Sigmoid colon (tissue), 4 donors: ENCODE measurements around the gene MINDY4B.

Source experiments
- EP300 ChIP-seq, 4 donors: sonication (generic); formaldehyde crosslinking; IDR thresholded peaks; one replicate each; pipeline ENCODE4 v1.6.1; 2017; ENCODE audit warnings: antibody characterized with exemption in 4 of 4
- POLR2A ChIP-seq, 2 donors: fragments of 450-650 bp; IDR thresholded peaks; one replicate each; pipeline ENCODE4 v1.6.1; 2016; ENCODE audit warnings: antibody characterized with exemption in 2 of 2, mild to moderate bottlenecking in 2 of 2, moderate library complexity in 2 of 2
- POLR2AphosphoS5 ChIP-seq, 4 donors: sonication (generic); formaldehyde crosslinking; IDR thresholded peaks; one replicate each; pipeline ENCODE4 v1.6.1; 2017; ENCODE audit warnings: antibody characterized with exemption in 4 of 4
- TF ChIP-seq, protein P1 (sequence below), 4 experiments: fragments of 450-650 bp in 3 of 4; fragments of 200-600 bp in 1 of 4; IDR thresholded peaks; one replicate each; pipeline ENCODE4 v1.5.1; 2016 to 2019; ENCODE audit warnings: antibody characterized with exemption in 4 of 4, mild to moderate bottlenecking in 3 of 4, moderate library complexity in 2 of 4

DNA sequence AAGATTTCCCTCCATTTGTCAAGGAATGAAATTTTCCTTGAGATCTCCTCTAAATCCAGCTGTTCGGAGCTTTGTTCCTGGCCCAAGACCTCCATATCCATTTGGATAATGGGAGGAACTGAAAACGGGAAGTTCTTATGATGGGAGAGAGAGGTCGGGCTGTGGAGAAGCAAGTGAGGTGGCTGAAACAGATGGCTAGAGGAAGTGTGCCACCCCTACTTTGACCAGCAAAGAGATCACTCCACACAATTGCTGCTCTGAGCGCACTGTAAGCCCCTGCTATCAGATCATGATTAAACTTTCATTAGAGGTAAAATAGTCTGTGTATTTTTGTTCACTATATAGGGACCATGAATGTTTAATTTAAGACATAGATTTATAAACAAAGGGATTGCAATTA is at the start of gene MINDY4B:
- TF ChIP-seq, protein P1, sequence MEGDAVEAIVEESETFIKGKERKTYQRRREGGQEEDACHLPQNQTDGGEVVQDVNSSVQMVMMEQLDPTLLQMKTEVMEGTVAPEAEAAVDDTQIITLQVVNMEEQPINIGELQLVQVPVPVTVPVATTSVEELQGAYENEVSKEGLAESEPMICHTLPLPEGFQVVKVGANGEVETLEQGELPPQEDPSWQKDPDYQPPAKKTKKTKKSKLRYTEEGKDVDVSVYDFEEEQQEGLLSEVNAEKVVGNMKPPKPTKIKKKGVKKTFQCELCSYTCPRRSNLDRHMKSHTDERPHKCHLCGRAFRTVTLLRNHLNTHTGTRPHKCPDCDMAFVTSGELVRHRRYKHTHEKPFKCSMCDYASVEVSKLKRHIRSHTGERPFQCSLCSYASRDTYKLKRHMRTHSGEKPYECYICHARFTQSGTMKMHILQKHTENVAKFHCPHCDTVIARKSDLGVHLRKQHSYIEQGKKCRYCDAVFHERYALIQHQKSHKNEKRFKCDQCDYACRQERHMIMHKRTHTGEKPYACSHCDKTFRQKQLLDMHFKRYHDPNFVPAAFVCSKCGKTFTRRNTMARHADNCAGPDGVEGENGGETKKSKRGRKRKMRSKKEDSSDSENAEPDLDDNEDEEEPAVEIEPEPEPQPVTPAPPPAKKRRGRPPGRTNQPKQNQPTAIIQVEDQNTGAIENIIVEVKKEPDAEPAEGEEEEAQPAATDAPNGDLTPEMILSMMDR (IDR thresholded peaks at IDR 0.05): no peak
- TF ChIP-seq POLR2A (IDR thresholded peaks at IDR 0.05) (no peak), EP300 (IDR thresholded peaks at IDR 0.05) (no peak), POLR2AphosphoS5 (IDR thresholded peaks at IDR 0.05) (no peak)
